Peyer's patch (tissue), 4 donors: ENCODE data around the gene SAPCD2. TPM values are rescaled to one million over a fixed set of nuclear protein-coding genes. Genes with fewer than 3 reads are reported as not detected.

Source experiments
- DNase-seq, 3 donors: peaks; one replicate each; pipeline ENCODE4 v3.0.0-alpha.2; 2017 to 2019
- H3K27ac ChIP-seq, 4 donors: fragments of 200-600 bp; sonication (generic); one replicate each; pipeline ENCODE4 v1.5.1; 2016 to 2019
- H3K27me3 ChIP-seq, 2 donors: fragments of 200-600 bp; sonication (generic); one replicate each; pipeline ENCODE4 v1.5.1; 2019
- H3K36me3 ChIP-seq, 3 donors: fragments of 200-600 bp; sonication (generic); one replicate each; pipeline ENCODE4 v1.5.1; 2016 to 2019
- H3K4me1 ChIP-seq, 4 donors: fragments of 200-600 bp; sonication (generic); one replicate each; pipeline ENCODE4 v1.5.1; 2016 to 2019
- H3K4me3 ChIP-seq, 4 donors: fragments of 200-600 bp; sonication (generic); 1 replicate in 3 of 4; 2 replicates in 1 of 4; pipeline ENCODE4 v1.5.1; 2016 to 2019; ENCODE audit warnings: mild to moderate bottlenecking in 1 of 4
- H3K9me3 ChIP-seq, 4 donors: fragments of 200-600 bp; sonication (generic); one replicate each; pipeline ENCODE4 v1.5.1; 2016 to 2019; ENCODE audit warnings: mild to moderate bottlenecking in 1 of 4
- POLR2A ChIP-seq, 2 donors: fragments of 450-650 bp; IDR thresholded peaks; one replicate each; pipeline ENCODE4 v1.5.1; 2017; ENCODE audit warnings: antibody characterized with exemption in 2 of 2, mild to moderate bottlenecking in 2 of 2, moderate library complexity in 2 of 2
- total RNA-seq, 4 donors: library from RNA; depleted of rRNA; stranded (reverse); fragments of >200 nt; gene quantifications; one replicate each; pipeline ENCODE4 v1.1.0, GENCODE V29; 2016
- TF ChIP-seq, protein P1 (sequence below), 6 experiments: fragments of 450-650 bp in 4 of 6; fragments of 200-600 bp in 2 of 6; sonication (generic) in 1 of 6; IDR thresholded peaks; one replicate each; pipeline ENCODE4 v1.5.1; 2017 to 2019; ENCODE audit warnings: antibody characterized with exemption in 6 of 6, mild to moderate bottlenecking in 3 of 6, moderate library complexity in 1 of 6

Gene SAPCD2
- total RNA-seq, 4 donors from 2014 or later: 5.6 to 12.4 (median 7.9) TPM

DNA sequence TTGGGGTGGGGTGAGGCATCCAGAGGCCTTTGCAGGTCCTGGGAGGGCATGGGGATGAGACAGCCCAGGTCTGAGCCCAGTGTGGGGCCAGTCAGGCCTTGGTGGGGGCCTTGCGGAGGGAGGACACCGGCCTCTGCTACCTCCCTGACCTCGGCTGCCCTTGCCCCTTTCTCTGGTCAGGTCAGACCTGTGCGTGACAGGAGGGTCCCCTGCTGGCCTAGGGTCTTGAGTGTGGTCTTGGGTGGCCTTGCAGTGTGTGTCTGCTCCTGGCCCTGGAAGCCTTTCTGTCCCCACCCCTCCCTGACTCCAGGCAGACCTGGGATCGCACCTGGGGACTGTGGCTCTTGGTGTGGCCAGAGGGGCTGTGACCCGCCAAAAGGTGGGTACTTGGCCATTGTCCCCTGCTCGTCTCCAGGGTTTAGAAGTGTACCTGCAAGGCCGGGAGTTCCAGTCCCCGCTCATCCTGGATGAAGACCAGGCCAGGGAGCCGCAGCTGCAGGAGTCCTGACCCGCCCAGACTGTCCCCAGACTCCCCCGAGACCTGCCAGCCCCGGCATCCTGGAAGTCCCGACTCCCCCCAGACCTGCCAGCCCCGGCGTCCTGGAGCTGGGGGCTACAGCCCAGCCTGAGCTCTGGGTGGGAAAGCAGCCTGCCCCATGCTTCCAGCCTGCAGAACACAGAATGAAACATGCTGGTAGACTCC is 12.0 kb upstream of the SAPCD2 start:
- Histone ChIP-seq H3K27ac (no peak overlapping the region), H3K27me3 (no peaks in the 10 kb centered on the region), H3K4me3 (no peak overlapping the region), H3K9me3 (no peaks in the 10 kb centered on the region), H3K36me3 (peaks cover 0 to 19% (median 0%) of the 10 kb centered on the region in 3 donors), H3K4me1 (peaks cover 8 to 41% (median 15%) of the 10 kb centered on the region in 4 donors)
- TF ChIP-seq, protein P1, sequence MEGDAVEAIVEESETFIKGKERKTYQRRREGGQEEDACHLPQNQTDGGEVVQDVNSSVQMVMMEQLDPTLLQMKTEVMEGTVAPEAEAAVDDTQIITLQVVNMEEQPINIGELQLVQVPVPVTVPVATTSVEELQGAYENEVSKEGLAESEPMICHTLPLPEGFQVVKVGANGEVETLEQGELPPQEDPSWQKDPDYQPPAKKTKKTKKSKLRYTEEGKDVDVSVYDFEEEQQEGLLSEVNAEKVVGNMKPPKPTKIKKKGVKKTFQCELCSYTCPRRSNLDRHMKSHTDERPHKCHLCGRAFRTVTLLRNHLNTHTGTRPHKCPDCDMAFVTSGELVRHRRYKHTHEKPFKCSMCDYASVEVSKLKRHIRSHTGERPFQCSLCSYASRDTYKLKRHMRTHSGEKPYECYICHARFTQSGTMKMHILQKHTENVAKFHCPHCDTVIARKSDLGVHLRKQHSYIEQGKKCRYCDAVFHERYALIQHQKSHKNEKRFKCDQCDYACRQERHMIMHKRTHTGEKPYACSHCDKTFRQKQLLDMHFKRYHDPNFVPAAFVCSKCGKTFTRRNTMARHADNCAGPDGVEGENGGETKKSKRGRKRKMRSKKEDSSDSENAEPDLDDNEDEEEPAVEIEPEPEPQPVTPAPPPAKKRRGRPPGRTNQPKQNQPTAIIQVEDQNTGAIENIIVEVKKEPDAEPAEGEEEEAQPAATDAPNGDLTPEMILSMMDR (IDR thresholded peaks at IDR 0.05): no peak
- TF ChIP-seq POLR2A (IDR thresholded peaks at IDR 0.05): no peak
- DNase-seq: no peak

DNA sequence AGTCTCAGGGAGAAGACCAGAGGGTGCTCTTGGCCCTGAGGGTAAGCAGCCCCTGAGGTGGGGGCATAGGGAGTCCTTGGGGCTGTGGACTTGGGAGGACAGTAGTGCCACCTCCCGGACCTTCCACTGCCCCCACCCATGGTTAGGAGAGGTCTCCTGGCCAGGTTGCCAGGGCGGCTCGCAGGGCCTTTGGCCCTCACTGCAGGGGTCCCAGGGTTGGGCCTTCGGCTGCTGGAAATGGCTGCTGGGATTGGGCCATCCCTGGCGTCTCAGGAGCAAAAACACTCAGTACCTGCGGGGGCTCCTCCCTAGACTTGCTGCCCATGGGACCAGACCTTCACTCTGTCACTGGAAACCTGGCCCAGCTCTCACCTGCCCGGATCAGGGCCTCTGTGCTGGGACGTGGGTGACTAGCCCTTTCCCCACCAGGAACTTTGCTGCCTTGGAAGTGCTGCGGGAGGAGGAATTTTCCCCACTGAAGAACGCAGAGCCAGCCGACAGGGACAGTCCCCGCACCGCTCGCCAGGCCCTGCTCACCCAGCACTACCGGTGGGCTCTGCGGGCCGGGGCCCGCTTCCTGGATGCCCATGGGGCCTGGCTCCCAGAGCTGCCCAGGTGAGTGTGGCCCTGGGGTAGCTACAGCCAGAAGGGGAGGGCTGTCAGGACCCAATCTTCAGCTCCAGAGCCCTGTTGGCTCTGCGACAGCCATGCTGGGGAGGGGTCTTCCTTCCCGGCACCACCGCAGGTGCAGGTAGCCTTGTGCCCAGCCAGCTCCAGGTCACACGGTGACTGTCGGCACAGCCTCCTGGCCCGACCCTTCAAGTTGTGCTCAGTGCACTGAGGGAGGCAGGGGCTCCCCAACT is 10.1 kb upstream of the SAPCD2 start:
- DNase-seq: no peak
- Histone ChIP-seq H3K4me1 (peaks cover 5 to 36% (median 9%) of the 10 kb centered on the region in 4 donors), H3K36me3 (peaks cover 0 to 19% (median 0%) of the 10 kb centered on the region in 3 donors), H3K4me3 (no peak overlapping the region), H3K27me3 (no peaks in the 10 kb centered on the region), H3K27ac (no peak overlapping the region), H3K9me3 (no peaks in the 10 kb centered on the region)
- no peak for TF ChIP-seq POLR2A (IDR thresholded peaks at IDR 0.05)
- TF ChIP-seq, protein P1 (IDR thresholded peaks at IDR 0.05): no peak

DNA sequence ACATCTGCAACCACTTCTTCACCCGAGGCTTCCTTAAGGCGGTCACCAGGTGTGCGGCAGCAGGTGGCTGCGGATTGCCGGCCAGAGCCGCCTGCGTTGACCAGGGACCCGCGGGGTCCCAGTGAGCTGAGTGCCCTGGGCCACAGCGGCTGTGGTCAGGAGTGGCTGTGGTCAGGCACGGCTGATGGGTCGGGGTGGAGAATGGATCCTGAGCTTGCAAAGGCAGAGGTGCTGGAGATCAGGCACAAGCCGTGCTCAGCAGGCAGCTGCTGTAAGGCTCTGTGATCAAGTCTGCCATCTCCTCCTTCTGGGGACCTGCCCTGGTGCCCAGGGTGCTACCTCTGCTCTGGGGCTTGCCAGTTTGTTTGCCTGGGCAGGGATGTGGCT is 9.0 kb upstream of the SAPCD2 start:
- DNase-seq: no peak
- Histone ChIP-seq H3K4me1 (peaks cover 4 to 34% (median 10%) of the 10 kb centered on the region in 4 donors), H3K36me3 (peaks cover 0 to 19% (median 0%) of the 10 kb centered on the region in 3 donors), H3K27me3 (no peaks in the 10 kb centered on the region), H3K27ac (no peak overlapping the region), H3K4me3 (no peak overlapping the region), H3K9me3 (no peaks in the 10 kb centered on the region)
- no peak for TF ChIP-seq POLR2A (IDR thresholded peaks at IDR 0.05)
- TF ChIP-seq, protein P1 (IDR thresholded peaks at IDR 0.05): no peak

DNA sequence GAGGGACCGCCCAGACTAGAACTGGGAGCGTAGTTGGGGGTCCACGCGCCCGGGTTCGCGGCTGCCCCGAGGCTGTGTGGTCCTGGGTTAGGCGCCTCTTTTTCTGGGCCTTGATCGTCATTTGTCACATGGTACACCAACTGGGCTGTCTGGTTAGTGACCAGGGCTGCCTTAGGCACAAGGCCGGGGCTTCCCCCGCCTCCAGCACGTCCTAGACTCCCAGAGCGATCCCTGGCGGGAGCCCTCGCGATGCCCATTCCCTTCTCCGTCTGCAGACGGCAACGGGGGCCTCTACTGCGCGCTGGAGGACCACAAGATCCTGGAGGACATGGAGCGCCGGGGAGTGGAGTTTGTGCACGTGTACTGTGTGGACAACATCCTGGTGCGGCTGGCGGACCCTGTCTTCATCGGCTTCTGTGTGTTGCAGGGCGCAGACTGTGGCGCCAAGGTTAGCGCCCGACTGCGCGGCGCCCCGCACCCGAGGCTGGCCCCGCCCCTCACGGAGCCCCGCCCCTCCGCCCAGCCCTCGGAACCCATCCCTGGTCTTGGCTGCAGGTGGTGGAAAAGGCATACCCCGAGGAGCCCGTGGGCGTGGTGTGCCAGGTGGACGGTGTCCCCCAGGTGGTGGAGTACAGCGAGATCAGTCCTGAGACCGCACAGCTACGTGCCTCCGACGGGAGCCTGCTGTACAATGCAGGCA is 8.5 kb upstream of the SAPCD2 start:
- H3K4me3 ChIP-seq: peak overlapping the region in 2 of 4 donors; percentile 71 to 75
- no peak for DNase-seq
- no peaks in the 10 kb centered on the region for H3K9me3 ChIP-seq
- no peak overlapping the region for H3K27ac ChIP-seq
- H3K4me1 ChIP-seq: peaks cover 4 to 38% (median 12%) of the 10 kb centered on the region in 4 donors
- peaks cover 0 to 19% (median 0%) of the 10 kb centered on the region in 3 donors for H3K36me3 ChIP-seq
- TF ChIP-seq POLR2A (IDR thresholded peaks at IDR 0.05): no peak
- TF ChIP-seq, protein P1 (IDR thresholded peaks at IDR 0.05): no peak
- no peaks in the 10 kb centered on the region for H3K27me3 ChIP-seq
